T-helper 22 cell (primary cell): Measurements from ENCODE around the gene SDR42E1.
A peak's percentile ranks its signal among the peaks of the same experiment; 100 is the strongest.

Experiments
- DNase-seq: peaks from one replicate; pipeline ENCODE4 v3.0.0-alpha.2; 2020; ENCODE audit warnings: low read depth

Gene SDR42E1

GRCh38 chr16:82011199-82011641 lies at the start of gene SDR42E1:
Gene SDR42E1 (minus strand): TSS chr16:82011470. CDS start chr16:82000858, 10,612 bp downstream.
- peak; percentile 20 for DNase-seq

- DNase-seq = no peak
Measured at GRCh38 chr16:82059983-82060421, 48.7 kb upstream of the SDR42E1 start.

- no peak for DNase-seq
Measured at GRCh38 chr16:82059161-82059982, 48.1 kb upstream of the SDR42E1 start.

- no peak for DNase-seq
Measured at GRCh38 chr16:82056550-82056896, 45.3 kb upstream of the SDR42E1 start.

GRCh38 chr16:82055728-82056549 lies 44.7 kb upstream of the SDR42E1 start:
- no peak for DNase-seq

- no peak for DNase-seq
Measured at GRCh38 chr16:82055117-82055516, 43.8 kb upstream of the SDR42E1 start.

- no peak for DNase-seq
Measured at GRCh38 chr16:82051656-82052055, 40.4 kb upstream of the SDR42E1 start.

GRCh38 chr16:82050909-82051357 lies 39.7 kb upstream of the SDR42E1 start:
- no peak for DNase-seq

- DNase-seq = no peak
Measured at GRCh38 chr16:82050506-82050905, 39.2 kb upstream of the SDR42E1 start.

- DNase-seq = no peak
Measured at GRCh38 chr16:82049484-82049883, 38.2 kb upstream of the SDR42E1 start.

- no peak for DNase-seq
Measured at GRCh38 chr16:82047787-82048186, 36.5 kb upstream of the SDR42E1 start.

GRCh38 chr16:82047374-82047773 lies 36.1 kb upstream of the SDR42E1 start:
- no peak for DNase-seq

- DNase-seq = no peak
Measured at GRCh38 chr16:82046941-82047340, 35.7 kb upstream of the SDR42E1 start.

- no peak for DNase-seq
Measured at GRCh38 chr16:82046541-82046940, 35.3 kb upstream of the SDR42E1 start.

- no peak for DNase-seq
Measured at GRCh38 chr16:82045465-82045864, 34.2 kb upstream of the SDR42E1 start.

- DNase-seq = no peak
Measured at GRCh38 chr16:82044585-82044911, 33.3 kb upstream of the SDR42E1 start.

- DNase-seq = no peak
Measured at GRCh38 chr16:82043680-82044584, 32.7 kb upstream of the SDR42E1 start.

- DNase-seq = no peak
Measured at GRCh38 chr16:82042846-82043245, 31.6 kb upstream of the SDR42E1 start.

GRCh38 chr16:82042144-82042543 lies 30.9 kb upstream of the SDR42E1 start:
- no peak for DNase-seq

- no peak for DNase-seq
Measured at GRCh38 chr16:82041542-82041941, 30.3 kb upstream of the SDR42E1 start.

- no peak for DNase-seq
Measured at GRCh38 chr16:82040296-82040695, 29.0 kb upstream of the SDR42E1 start.

- no peak for DNase-seq
Measured at GRCh38 chr16:82037666-82038065, 26.4 kb upstream of the SDR42E1 start.
